Fibroblast of lung (primary cell): Measurements from ENCODE around the gene DCXR.

Source experiments
- EZH2 ChIP-seq: IDR thresholded peaks from 2 replicates; pipeline ENCODE4 v1.5.1; 2012; ENCODE audit warnings: low read length, control low read depth, mild to moderate bottlenecking; ENCODE audit errors: missing control alignments
- TF ChIP-seq, protein P1 (sequence below), 2 donors: IDR thresholded peaks in 1 of 2; conservative IDR thresholded peaks in 1 of 2; 1 replicate in 1 of 2; 2 replicates in 1 of 2; pipeline ENCODE4 v1.5.1; 2011 to 2012; ENCODE audit warnings: low read length in 2 of 2, control low read depth in 1 of 2, inconsistent platforms in 1 of 2, low read depth in 1 of 2, mild to moderate bottlenecking in 1 of 2

DNA sequence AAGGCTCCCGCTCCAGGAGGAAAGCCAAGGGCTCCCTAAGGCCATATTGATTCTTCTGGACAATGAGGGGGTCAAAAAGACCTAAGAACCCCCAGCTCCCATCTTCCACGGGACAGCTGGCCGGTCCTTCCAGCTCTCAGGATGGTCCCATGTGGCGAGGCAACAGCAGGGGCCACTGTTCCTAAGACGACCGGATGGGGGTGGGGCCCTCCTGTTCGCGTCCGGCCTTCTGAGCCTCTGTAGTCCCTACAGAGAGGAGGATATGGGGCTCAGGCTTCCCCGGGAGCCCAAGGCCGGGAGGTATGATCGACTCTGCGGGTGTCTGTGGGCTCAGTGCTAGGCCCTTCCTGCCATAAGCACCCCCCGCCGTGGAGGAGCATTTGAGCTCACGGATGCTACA, 6.0 kb upstream of the DCXR start:
- TF ChIP-seq, protein P1, sequence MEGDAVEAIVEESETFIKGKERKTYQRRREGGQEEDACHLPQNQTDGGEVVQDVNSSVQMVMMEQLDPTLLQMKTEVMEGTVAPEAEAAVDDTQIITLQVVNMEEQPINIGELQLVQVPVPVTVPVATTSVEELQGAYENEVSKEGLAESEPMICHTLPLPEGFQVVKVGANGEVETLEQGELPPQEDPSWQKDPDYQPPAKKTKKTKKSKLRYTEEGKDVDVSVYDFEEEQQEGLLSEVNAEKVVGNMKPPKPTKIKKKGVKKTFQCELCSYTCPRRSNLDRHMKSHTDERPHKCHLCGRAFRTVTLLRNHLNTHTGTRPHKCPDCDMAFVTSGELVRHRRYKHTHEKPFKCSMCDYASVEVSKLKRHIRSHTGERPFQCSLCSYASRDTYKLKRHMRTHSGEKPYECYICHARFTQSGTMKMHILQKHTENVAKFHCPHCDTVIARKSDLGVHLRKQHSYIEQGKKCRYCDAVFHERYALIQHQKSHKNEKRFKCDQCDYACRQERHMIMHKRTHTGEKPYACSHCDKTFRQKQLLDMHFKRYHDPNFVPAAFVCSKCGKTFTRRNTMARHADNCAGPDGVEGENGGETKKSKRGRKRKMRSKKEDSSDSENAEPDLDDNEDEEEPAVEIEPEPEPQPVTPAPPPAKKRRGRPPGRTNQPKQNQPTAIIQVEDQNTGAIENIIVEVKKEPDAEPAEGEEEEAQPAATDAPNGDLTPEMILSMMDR (conservative IDR thresholded peaks at IDR 0.05 in 1 of 2, IDR thresholded peaks at IDR 0.05 in 1 of 2; ENCODE audit: low read depth in 1 of 2, low read length in 2 of 2), result no peak
- no peak for TF ChIP-seq EZH2
